SJCRH30 (cell line): ENCODE measurements around the gene PDSS2. TPM values are rescaled to one million over a fixed set of nuclear protein-coding genes. Genes with fewer than 3 reads are reported as not detected.

Experiments used
- DNase-seq, 2 experiments: peaks; one replicate each; pipeline ENCODE4 v3.0.0-alpha.2; 2015 to 2020
- H3K27ac ChIP-seq: fragments of 250-450 bp; sonication (Bioruptor Pico); 2 replicates; pipeline ENCODE4 v1.5.1; 2020; ENCODE audit warnings: mild to moderate bottlenecking, moderate library complexity
- H3K27me3 ChIP-seq: fragments of 250-450 bp; sonication (Bioruptor Pico); 2 replicates; pipeline ENCODE4 v1.5.1; 2020; ENCODE audit warnings: mild to moderate bottlenecking, moderate library complexity
- H3K36me3 ChIP-seq: fragments of 250-450 bp; sonication (Bioruptor Pico); 2 replicates; pipeline ENCODE4 v1.5.1; 2020; ENCODE audit warnings: mild to moderate bottlenecking, moderate library complexity
- H3K4me1 ChIP-seq: fragments of 250-450 bp; sonication (Bioruptor Pico); 2 replicates; pipeline ENCODE4 v1.5.1; 2020; ENCODE audit warnings: mild to moderate bottlenecking, moderate library complexity
- H3K4me3 ChIP-seq: fragments of 250-450 bp; sonication (Bioruptor Pico); 2 replicates; pipeline ENCODE4 v1.5.1; 2020; ENCODE audit warnings: mild to moderate bottlenecking, moderate library complexity
- H3K9me3 ChIP-seq: fragments of 250-450 bp; sonication (Bioruptor Pico); replicated peaks from 2 replicates; pipeline ENCODE4 v1.5.1; 2020; ENCODE audit warnings: mild to moderate bottlenecking, moderate library complexity
- total RNA-seq: library from RNA; depleted of rRNA; stranded (reverse); fragments of >200 nt; shearing (Covaris generic); gene quantifications from 2 replicates; pipeline ENCODE4 v1.2.3, GENCODE V29; 2014

PDSS2 gene
- total RNA-seq, 1 experiment from 2014 or later = 9.3 TPM

- H3K9me3 ChIP-seq = no peaks in the 10 kb centered on the region
- DNase-seq = no peak
Measured at GRCh38 chr6:107413966-107414645, 45.3 kb downstream of the PDSS2 start.

GRCh38 chr6:107411161-107411560 is 48.2 kb downstream of the PDSS2 start:
- Histone ChIP-seq H3K27ac (no peak overlapping the region), H3K27me3 (no peaks in the 10 kb centered on the region), H3K36me3 (no peaks in the 10 kb centered on the region), H3K4me1 (no peaks in the 10 kb centered on the region), H3K4me3 (no peak overlapping the region), H3K9me3 (no peaks in the 10 kb centered on the region)
- DNase-seq = no peak

More at GRCh38 chr6:107413966-107414645, 45.3 kb downstream of the PDSS2 start:
- Histone ChIP-seq H3K4me1 (no peaks in the 10 kb centered on the region), H3K27me3 (no peaks in the 10 kb centered on the region), H3K27ac (no peak overlapping the region), H3K36me3 (no peaks in the 10 kb centered on the region), H3K4me3 (no peak overlapping the region)

- H3K9me3 ChIP-seq = no peaks in the 10 kb centered on the region
- H3K4me1 ChIP-seq = no peaks in the 10 kb centered on the region
- H3K27ac ChIP-seq = no peak overlapping the region
- H3K27me3 ChIP-seq = no peaks in the 10 kb centered on the region
- no peak overlapping the region for H3K4me3 ChIP-seq
- no peak for DNase-seq
- H3K36me3 ChIP-seq = no peaks in the 10 kb centered on the region
Measured at GRCh38 chr6:107409942-107410341, 49.4 kb downstream of the PDSS2 start.

DNA sequence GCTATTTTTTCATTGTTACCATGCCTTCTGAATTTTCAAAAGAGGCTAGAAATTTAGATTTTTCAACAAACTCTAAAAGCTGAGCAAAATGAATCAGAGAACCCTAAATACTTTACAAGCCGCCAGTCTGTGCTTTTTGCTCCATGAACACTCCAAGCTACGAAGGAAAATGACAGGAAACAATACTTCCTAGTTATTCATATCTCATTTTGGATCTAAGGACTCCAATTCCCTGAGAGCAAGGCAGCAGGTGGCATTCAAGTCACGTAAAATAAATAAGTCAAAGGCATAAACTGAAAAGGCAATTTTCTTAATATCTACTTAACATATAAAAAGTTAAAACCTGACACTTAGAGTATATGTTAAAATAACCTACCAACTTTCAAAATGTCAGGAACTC is 50.6 kb downstream of the PDSS2 start:
- H3K4me1 ChIP-seq = no peaks in the 10 kb centered on the region
- no peak overlapping the region for H3K27ac ChIP-seq
- no peak for DNase-seq
- no peaks in the 10 kb centered on the region for H3K27me3 ChIP-seq
- no peaks in the 10 kb centered on the region for H3K36me3 ChIP-seq
- peaks cover 6% of the 10 kb centered on the region; the same call in 1 of the 2 replicates for H3K9me3 ChIP-seq
- H3K4me3 ChIP-seq = no peak overlapping the region

GRCh38 chr6:107405002-107405401 is 54.4 kb downstream of the PDSS2 start:
- no peak for DNase-seq
- Histone ChIP-seq H3K27me3 (no peaks in the 10 kb centered on the region), H3K4me3 (no peak overlapping the region), H3K9me3 (peaks cover 6% of the 10 kb centered on the region; the same call in 1 of the 2 replicates), H3K4me1 (no peaks in the 10 kb centered on the region), H3K36me3 (no peaks in the 10 kb centered on the region), H3K27ac (no peak overlapping the region)

- Histone ChIP-seq H3K4me1 (no peaks in the 10 kb centered on the region), H3K9me3 (peaks cover 6% of the 10 kb centered on the region; the same call in 1 of the 2 replicates), H3K36me3 (no peaks in the 10 kb centered on the region), H3K27me3 (no peaks in the 10 kb centered on the region), H3K27ac (no peak overlapping the region), H3K4me3 (no peak overlapping the region)
- no peak for DNase-seq
Measured at GRCh38 chr6:107402533-107402932, 56.8 kb downstream of the PDSS2 start.

DNA sequence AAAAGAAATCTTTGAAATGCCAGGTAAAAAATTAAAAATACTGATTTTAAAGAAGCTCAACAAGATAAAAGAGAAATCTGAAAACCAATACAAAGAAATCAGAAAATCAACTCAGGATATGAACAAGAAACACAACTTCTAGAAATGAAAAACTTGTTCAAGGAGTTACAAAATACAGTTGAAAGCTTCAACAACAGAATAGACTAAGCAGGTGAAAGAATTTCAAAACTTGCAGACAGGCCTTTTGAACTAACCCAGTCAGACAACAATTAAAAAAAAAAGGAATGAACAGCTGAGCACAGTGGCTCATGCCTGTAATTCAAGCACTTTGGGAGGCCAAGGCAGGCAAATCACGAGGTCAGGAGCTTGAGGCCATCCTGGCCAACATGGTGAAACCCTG is 57.8 kb downstream of the PDSS2 start:
- Histone ChIP-seq H3K4me1 (no peaks in the 10 kb centered on the region), H3K36me3 (no peaks in the 10 kb centered on the region), H3K27ac (no peak overlapping the region), H3K9me3 (peaks cover 6% of the 10 kb centered on the region; the same call in 1 of the 2 replicates), H3K27me3 (no peaks in the 10 kb centered on the region), H3K4me3 (no peak overlapping the region)
- DNase-seq = peak in 1 of 2 experiments; percentile 9

DNA sequence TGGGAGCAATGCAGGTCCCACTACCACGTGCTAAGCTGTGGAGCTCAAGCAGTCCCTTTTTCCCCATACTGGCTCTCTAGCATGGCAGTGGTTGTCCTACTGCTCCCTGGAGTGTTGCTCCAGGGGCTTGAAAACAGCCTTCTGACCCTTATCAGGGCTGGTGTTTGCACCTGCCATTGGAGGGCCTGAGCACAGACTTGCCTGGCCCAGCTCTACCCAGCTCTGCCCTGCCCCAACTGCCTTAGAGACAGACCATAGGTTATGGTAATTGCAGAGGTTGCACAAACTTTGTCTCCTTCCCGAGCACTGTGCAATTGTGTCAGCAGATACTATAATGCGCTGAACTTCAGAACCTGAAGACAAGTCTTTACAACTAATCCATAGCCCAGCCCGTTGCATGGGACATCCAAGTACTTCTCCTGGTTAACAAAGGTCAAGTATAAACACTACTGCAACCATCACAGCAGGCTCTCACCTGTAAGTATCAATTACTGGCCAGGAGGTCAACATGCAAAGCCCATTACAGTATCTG is 58.7 kb downstream of the PDSS2 start:
- Histone ChIP-seq H3K4me3 (no peak overlapping the region), H3K27me3 (no peaks in the 10 kb centered on the region), H3K4me1 (no peaks in the 10 kb centered on the region), H3K27ac (no peak overlapping the region), H3K9me3 (peaks cover 6% of the 10 kb centered on the region), H3K36me3 (no peaks in the 10 kb centered on the region)
- no peak for DNase-seq

GRCh38 chr6:107399935-107400334 is 59.4 kb downstream of the PDSS2 start:
- Histone ChIP-seq H3K4me1 (no peaks in the 10 kb centered on the region), H3K36me3 (no peaks in the 10 kb centered on the region), H3K27me3 (no peaks in the 10 kb centered on the region), H3K4me3 (no peak overlapping the region), H3K27ac (no peak overlapping the region), H3K9me3 (peaks cover 6% of the 10 kb centered on the region)
- no peak for DNase-seq

DNA sequence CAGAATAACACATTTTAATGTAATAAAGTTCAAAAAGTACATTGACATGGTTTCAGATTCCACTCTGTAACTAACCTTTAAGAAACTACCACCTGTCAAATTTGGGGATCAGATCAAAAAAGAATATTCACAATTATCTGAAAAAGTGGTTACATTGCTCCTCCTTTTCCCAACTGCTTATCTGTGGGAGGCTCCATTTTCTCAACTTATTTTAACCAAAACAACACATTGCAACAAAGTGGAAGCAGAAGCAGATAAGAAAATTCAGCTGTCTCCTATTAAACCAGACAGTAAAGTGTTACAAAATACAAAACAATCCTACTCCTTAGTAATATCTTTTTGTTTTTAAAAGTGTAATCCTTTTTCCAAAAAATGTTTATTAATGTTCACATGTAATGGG is 61.4 kb downstream of the PDSS2 start:
- no peaks in the 10 kb centered on the region for H3K4me1 ChIP-seq
- H3K27me3 ChIP-seq = no peaks in the 10 kb centered on the region
- H3K27ac ChIP-seq = no peak overlapping the region
- DNase-seq = no peak
- H3K4me3 ChIP-seq = no peak overlapping the region
- no peaks in the 10 kb centered on the region; the same call in 1 of the 2 replicates for H3K9me3 ChIP-seq
- H3K36me3 ChIP-seq = no peaks in the 10 kb centered on the region

DNA sequence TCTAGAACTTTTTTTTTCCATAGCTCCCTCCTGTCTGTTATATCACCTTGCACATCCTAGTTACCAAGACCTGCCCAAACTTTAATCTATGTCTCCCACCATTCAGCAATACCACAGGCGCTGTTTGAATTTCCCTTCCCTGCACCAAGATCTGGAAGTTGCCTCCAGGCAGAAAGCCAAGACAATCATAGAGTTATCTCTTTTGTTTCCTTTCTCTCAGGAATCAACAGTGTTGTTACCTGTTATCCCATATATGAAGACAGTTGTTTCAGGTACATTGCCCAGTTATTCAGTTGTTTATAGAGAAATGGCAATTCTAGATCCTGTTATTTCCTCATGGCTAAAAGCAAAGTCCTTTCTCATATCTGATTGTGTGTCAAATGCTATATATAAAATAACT is 63.2 kb downstream of the PDSS2 start:
- H3K4me3 ChIP-seq = no peak overlapping the region
- H3K9me3 ChIP-seq = no peaks in the 10 kb centered on the region; the same call in none of the 2 replicates

DNA sequence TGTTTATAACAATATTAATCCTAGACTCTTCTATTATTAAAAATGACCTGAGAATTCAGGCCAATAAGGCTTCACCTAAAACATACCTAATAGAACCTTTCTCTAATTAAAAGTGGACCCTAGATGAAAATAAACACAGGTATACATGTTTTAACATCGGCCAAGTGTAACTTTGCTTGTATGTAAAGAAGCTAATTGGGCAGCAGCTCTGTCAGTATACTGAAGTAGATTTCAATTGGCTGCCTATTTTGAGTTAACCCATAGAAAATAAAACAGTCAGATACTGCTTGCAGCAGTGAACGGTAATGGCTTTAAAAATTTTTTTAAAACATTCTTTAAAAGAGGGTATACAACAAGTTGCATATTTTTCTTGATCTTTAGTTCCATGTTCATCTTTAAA is 67.3 kb downstream of the PDSS2 start:
- H3K27me3 ChIP-seq = no peaks in the 10 kb centered on the region
- H3K4me3 ChIP-seq = no peak overlapping the region
- no peaks in the 10 kb centered on the region for H3K4me1 ChIP-seq
- H3K9me3 ChIP-seq = no peaks in the 10 kb centered on the region; the same call in none of the 2 replicates
- no peak for DNase-seq
- H3K27ac ChIP-seq = no peak overlapping the region
- H3K36me3 ChIP-seq = no peaks in the 10 kb centered on the region

More for the DNA sequence above, 63.2 kb downstream of the PDSS2 start:
- no peaks in the 10 kb centered on the region for H3K36me3 ChIP-seq
- no peak for DNase-seq
- H3K27ac ChIP-seq = no peak overlapping the region
- no peaks in the 10 kb centered on the region for H3K4me1 ChIP-seq
- no peaks in the 10 kb centered on the region for H3K27me3 ChIP-seq

DNA sequence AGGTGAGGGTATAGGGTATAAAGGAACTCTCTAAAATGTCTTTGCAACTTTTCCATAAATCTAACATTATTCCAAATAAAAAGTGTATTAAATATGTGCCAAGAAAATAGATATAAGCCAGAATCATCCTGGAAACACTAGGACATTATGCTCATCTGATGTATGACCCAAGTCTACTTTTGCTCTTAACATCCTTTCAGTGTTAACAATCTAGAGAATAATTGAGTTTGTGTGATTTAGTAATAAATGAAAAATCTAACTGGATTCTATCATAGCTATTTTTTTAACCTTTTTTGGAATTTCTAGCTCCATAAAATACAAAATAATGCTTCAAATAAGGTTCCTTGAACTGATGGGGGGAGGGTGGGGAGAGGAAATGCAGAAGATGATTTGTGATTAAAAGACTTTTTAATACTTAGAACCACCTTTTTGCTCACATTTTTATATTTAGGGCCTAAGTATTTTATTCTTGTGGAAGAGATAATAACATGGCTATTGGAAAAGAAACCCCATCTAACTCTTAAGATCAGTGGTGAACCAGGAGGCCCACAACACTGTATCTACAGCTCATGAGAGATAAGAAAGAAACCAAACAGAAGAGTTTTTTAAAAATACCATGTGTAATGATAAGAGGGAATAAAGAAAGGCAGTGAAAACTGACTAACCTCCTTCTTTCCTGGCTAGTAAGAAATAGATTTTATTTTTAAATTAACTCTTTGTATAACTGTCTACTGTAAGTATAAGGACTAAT is 68.5 kb downstream of the PDSS2 start:
- H3K4me1 ChIP-seq = no peaks in the 10 kb centered on the region
- no peak overlapping the region for H3K27ac ChIP-seq
- H3K9me3 ChIP-seq = no peaks in the 10 kb centered on the region; the same call in none of the 2 replicates
- no peaks in the 10 kb centered on the region for H3K27me3 ChIP-seq
- no peaks in the 10 kb centered on the region for H3K36me3 ChIP-seq
- H3K4me3 ChIP-seq = no peak overlapping the region
- DNase-seq = no peak

- H3K9me3 ChIP-seq = no peaks in the 10 kb centered on the region; the same call in 1 of the 2 replicates
- no peak overlapping the region for H3K4me3 ChIP-seq
- no peak overlapping the region for H3K27ac ChIP-seq
- H3K36me3 ChIP-seq = no peaks in the 10 kb centered on the region
- H3K4me1 ChIP-seq = no peaks in the 10 kb centered on the region
- no peak for DNase-seq
- no peaks in the 10 kb centered on the region for H3K27me3 ChIP-seq
Measured at GRCh38 chr6:107390056-107390455, 69.3 kb downstream of the PDSS2 start.

DNA sequence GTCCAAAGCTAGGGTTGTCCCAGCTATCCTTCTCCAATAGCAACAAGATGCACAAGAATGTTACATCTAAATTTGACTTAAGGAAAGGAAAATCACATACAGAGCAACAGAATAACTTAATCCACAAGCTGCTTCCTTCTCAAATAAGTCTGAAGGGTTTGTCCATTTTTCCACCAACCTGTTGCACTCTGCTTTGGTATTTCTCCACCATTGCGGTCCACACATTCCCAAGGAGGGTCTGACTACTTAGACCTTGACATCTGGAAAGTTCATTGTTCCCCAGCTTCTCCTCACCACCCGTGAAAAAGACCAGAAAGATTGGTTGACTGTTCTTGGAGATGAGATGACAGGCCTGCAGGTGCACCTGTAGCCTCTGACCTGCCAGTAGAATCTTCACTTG is 72.5 kb downstream of the PDSS2 start:
- H3K27ac ChIP-seq = no peak overlapping the region
- no peaks in the 10 kb centered on the region for H3K36me3 ChIP-seq
- H3K27me3 ChIP-seq = no peaks in the 10 kb centered on the region
- H3K9me3 ChIP-seq = no peaks in the 10 kb centered on the region; the same call in 1 of the 2 replicates
- DNase-seq = no peak
- H3K4me1 ChIP-seq = no peaks in the 10 kb centered on the region
- H3K4me3 ChIP-seq = no peak overlapping the region
